GM21717 (cell line): ENCODE results near the gene RETN.

ENCODE experiments used
- ATAC-seq: cut with Tn5 transposase; IDR thresholded peaks from one replicate; pipeline ENCODE4 v1.9.1; 2021; ENCODE audit warnings: mild to moderate bottlenecking, moderate library complexity; ENCODE audit not compliant: unreplicated experiment

Gene RETN, protein sequence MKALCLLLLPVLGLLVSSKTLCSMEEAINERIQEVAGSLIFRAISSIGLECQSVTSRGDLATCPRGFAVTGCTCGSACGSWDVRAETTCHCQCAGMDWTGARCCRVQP

DNA sequence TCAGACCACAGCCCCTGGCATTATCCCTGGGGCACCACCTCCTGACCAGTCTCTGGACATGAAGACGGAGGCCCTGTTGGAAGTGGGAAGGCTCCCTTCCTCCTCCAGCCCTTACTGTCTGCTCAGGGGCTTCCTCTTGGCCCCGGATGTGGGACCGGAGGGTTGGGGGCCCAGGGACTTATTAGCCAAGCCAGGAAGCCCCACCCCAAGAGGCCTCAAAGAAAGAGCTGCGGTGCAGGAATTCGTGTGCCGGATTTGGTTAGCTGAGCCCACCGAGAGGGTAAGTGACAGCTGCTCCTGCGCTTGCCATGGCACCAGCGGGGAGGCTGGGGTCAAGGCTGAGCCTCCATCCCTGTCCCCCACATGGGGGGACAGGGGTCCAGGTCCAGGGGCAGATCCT is at the start of gene RETN:
TSS of gene RETN (plus strand) at position 208 of the 400 bp plus-strand sequence. CDS start 278 bp downstream, outside the sequence.
- ATAC-seq: no peak

DNA sequence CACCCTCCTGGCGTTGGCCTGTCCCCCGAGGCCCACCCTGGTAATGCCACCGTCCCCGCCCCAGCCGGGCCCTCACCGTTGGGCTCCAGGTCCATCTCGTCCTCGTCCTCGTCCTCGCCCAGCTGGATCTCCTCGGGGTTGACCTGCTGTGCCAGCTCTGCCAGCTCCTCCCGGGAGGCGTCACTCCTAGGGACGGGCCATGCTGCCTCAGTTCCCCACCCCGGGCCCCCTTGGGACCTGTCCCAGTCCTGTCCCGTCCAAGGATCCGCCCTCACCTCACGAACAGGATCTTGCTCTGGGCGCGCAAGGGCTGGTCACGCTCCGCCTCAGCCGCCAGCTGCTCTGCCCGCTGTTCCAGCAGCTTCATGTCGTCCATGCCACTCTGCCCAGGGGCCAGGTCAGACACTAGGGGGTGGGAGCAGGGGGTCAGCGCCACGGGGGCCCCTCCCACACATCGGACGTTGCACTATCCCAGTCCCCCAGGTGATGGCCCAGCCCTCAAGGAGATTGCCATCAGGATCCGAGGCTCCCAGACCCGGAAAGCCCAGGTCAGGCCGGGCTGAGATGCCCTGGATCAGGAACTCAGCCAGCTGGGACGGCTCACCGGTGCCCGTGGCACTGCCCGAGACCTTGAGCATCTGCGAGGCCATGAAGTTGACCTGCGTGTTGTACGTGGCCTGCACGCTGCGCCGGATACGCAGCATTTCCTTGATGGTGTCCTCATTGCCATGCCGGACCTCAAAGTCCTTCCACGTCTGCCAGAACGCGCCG is 49.0 kb upstream of the RETN start:
- no peak for ATAC-seq

DNA sequence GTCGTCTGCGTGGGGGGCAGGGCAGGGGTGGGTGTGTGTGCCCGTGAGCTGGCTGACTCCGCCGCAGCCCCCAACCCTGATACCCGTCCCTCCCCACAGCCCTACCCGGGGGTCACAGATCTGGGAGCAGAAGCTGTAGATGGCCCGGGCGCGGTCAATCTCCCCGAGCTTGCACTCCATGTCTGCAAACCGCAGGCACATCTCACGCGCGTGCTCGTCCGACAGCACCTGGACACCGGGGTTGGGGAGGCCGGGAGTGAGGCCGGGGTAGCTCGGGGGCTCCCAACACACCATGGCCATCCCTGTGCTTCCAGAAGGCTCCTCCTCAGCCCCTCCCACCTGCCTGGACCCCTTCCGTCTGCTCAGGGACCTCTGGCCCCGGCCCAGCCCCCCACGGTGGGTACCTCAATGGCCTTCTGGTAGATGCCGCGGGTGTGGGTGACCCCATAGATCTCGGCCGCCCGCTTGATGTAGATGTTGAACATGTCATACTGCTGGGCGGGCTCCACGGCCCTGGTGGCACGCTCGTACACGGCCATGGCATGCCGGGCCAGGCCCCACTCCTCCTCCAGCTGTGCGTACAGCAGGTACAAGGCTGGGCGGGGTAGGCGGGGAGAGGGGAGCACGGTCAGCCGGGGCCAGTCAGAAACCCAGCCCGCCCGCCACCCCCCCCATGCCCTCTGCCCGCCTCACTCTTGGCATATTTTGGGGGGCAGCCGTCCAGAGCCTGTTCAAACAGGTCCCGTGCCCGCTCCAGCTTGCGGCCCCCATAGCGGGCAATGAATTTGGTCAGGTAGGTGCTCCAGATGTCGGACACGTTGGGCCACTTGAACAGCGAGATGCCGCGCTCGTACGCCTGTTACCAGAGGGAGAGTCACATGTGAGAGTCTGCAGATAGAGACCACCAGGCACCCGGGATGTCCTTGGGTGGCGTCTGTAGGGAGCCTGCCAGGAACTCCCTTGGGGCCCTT is 48.1 kb upstream of the RETN start:
- no peak for ATAC-seq

DNA sequence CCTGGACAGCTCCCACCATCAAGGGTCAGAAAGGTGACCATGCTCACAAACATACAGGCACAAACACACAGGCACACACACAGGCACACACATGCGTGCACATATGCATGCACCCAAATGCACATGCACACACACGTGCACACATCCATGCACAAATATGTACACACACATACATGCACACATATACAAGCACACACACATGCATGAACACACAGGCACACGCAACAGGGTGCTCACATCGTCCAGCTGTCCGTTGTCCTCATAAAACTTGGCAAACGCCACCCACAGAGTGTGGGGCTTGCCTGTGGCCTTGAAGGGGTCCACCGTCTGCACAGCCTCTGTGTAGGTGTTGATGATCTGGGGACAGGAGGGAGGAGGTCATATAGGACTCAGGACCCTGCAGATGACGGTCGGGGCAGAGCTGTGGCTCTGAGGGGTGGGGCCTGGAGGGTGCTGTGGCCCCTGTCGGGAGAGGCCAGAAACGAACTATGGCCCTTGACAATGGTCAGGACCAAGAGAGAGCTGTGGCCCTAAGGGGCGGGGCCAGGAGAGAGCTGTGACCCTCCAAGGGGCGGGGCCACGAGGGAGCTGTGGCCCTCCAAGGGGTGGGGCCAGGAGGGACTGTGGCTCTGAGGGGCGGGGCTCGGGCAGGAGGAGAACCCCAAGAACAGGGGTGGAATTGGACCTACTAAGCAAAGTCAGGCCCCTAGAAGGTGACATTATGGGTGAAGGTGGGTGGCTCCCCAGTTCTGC is 45.7 kb upstream of the RETN start:
- ATAC-seq: no peak

DNA sequence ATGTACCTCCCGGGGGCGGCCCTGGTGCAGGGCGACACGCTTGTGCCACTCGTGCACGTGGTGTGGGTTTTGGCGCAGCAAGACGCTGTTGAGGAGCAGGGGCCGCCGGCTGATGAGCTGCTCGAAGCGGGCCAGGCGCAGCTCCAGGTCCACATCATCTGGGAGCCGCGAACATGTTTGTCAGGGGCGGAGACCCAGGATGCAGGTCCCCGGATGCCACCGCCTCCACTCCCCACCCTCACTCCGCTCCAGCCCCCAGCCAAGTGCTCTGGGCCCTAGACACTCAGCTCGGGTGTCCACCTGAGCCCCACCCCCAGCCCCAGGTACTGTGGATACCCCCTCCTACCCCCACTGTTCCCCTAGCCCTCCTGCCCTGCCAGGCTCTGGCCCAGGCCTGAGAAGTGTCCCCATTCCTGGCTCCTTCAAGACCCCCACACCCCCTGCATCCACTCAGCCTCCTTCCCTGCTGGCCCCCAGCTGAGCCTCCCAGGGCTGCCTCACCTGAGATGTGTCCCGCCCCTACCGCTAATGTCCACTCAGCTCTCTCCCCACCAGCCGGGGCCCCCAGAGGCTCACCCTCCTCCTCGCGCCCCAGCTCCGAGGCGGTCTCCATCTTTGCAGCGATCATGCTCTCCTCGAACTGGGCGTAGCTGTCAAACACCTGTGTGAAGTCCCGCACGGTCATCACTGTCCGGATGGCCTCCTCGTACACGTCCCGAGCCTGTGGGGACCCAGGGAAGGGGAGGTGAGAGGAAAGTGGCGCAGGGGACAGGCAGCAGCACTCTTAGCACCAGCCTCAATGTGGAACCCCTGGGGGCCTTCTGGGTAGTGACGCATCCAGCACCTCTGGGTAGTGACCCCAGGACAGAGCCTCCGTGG is 44.9 kb upstream of the RETN start:
- no peak for ATAC-seq

DNA sequence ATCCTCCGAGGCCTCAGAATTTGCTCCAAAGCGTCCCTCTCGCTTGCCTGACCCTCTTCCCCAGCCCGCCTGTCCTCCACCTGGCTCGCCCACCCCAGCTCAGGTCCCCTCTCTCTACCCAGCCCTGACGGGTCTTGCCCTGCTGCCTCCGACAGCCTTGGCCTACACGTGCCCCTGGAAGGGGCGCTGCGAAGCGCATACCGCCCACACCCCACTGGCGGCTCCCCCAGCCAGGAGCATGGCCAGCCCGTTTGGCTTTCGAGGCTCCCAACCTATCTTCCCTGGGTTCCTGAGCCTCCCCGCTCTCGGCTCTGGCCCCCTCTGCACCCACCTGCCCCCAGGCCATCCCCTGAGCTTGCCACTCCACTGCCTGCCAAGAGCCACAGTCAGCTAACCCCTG is 44.0 kb upstream of the RETN start:
- ATAC-seq: no peak

DNA sequence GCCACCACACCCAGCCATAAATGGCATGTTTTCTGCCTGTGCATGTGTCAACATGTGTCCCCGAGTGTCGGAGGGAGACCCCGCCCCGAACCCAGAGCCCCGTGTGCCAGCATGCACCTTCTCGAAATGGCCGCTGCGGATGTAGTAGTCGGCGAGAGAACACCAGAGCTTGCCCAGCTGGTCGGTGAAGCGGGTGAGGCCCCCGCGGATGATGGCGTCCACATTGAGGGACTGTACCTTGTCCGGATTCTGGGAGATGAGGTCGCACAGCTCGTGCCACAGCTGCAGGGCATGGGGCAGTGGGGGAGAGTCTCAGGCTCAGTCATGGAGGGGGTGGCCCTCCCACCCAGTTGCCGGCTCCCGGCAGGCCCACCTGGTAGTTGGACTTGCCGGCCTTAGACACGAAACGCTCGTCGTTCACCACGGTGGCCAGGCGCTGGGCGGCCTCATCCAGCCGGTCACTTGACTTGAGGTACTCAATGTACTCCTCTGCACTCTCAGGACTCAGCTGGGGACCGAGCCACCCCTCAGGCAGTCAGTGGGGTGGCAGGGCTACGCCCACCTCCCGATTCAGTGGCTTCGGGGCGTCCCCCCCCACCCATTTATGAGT is 43.0 kb upstream of the RETN start:
- ATAC-seq: no peak

DNA sequence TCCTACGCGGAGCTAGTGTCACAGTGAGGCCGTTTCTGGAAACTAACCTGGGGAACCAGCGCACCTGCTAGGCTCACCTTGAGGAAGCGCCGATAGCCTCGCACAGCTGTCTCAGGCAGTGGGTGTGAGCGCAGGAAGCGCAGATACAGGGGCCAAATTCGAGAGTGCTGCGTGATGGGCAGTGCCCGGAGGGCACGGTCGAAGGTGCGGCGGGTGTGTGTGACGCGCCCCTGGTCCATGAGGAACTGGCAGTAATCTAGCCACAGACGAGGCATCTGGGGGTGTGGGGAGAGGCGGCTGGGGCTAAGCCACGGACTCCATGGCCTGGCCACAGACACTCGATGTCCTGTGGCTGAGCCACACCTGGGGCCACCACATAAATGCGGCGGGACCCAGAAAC is 41.7 kb upstream of the RETN start:
- no peak for ATAC-seq

DNA sequence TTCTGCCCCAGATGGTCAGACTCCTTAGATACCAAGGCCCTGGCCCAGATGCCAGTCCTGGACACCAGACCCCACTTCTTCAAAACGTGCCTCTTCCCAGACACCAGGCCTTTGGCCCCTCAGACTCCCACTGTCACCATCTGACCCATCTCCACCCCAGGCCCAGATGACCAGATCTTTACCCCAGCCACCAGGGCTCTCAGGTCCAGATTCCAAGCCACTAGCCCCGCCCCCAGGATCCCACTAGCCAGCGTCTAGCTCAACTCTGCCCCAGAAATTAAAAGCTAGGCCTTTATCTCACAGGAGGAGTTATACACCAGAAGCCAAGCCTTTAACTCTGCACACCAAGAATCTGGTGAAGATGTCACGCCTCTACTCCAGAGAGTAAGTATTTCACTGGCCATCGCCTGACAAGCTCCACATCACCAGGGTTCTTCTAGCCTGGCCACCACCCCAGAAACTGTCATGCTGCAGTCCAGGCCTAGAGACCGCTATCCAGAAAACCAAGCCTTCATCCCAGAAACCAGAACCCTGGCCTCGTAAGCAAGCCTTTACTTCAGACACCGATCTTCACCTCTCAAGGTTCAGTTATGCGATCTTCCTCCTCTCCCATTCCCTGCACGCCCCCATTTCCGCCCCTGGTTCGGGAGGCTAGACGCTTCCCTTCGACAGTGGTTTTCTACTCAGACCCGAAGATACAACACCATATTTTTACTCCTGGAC is 40.1 kb upstream of the RETN start:
- ATAC-seq: no peak

DNA sequence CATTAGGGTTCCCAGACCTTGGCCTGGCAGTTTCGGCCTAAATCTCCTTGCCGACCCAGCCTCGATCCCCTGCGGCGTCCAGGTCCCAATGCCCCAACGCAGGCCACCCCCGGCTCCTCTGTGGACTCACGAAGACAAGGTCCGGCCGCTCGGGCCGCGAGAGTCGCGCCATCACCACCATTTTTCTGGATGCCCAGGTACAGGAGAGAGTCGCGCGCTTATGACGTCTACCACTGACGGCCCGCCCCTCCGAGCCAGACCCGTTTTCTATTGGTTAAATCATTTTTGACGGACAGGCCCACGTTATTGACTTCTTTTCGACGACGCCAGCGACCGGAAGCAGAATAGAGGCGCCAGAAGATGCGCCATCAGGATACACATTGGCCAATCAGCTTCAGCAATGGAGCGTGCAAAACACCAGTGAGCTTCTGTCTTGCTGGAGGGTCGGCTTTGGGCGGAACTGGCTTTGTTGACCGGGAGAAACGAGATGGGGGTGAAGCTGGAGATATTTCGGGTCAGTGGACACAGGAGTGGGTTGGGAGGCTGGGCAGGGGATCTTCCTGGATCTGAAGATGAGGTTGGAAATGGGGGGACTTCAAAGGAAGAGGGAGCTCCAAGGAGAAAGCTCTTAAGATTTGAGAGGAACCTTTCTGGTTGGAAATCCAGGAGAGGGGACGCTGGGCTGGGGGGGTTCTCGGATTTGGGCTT is 39.3 kb upstream of the RETN start, which contains the start of the genes PET100 and XAB2:
TSS of gene PET100 (plus strand) at position 447 of the 708 bp plus-strand sequence. CDS start at position 488, 41 bp downstream.
TSS of gene XAB2 (minus strand) at position 199 of the 708 bp plus-strand sequence. CDS start at position 181, 18 bp downstream.
- peak; percentile 70 for ATAC-seq

DNA sequence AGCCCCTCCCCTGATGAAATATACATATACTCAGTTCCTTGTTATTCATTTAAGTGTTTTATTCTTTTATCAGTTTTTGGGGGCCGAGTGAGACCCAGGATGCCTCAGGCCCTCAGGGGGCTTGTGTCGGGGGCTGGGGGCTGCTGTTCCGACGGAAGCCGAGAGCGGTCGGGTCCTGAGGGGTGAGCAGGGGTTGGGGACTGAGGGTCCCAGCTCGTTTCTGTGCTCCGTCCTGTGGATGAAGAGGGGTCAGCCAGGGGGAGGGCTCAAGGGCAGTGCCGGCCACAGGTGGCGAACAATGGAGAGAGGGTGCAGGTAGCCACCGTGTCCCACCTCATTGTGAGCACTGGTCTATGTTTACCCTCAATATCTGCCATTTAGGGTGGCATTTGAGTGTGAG is 37.3 kb upstream of the RETN start:
- no peak for ATAC-seq

DNA sequence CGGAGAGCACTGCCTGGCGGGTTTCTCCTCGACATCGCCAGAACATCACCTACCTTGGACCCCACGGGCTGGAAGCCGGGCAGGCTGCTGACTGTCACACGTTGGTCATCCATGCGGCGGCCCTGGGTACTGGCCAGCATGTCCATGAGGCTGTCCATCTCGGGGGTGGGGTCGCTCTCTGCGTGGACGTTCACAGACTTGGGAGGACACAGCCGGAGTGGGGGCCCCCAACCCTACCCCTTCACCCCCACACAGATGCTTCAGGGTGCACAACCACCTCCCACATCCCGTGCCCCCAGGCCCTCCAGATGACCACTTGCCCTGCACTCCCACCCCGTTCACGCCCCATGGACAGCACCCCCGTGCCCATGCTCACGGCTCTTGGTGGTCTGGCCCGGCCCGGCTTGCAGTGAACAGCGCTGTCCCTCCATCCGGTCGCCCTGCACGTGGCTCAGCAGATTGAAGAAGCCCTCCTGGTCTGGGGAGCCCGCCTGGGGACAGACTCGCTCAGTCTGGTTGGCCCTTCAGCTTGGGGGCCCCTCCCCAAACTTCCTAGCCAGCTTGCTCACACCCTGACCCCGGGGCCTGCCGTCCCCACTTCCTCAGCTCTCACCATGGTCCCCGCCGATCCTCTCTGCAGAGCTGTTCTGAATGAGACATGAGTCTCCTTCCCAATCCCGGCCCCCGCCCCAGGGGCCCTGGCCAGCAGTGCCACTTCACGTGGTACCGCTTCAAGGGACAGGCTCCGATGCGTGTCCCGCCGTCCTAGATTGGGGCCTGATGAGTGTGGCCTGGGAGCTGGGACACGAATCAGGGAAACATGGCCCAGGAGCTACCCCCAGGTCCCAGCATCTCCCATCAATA is 36.3 kb upstream of the RETN start:
- no peak for ATAC-seq

DNA sequence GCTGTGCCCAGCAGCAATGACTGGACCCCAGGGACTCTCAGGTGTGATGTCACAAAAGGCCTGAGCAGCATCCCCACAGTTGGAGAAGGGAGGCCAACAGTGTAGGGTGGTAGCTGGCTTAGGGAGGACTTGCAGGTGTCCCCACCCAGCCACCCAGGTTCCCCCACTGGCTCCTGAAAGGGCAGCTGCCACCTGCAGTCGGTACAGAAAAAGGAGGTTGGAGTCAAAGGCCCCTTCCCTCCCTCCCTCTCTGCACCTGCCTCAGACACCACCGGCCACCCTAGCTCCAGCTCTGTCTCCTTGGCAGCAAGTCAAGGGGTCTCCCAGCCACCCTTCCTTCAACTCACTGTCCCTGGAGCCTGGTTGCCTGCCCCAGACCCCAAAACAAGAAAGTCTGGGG is 35.2 kb upstream of the RETN start, which contains the start of gene PCP2:
TSS of gene PCP2 (minus strand) at position 22 of the 400 bp plus-strand sequence. CDS start 262 bp downstream, outside the sequence.
- ATAC-seq: no peak

DNA sequence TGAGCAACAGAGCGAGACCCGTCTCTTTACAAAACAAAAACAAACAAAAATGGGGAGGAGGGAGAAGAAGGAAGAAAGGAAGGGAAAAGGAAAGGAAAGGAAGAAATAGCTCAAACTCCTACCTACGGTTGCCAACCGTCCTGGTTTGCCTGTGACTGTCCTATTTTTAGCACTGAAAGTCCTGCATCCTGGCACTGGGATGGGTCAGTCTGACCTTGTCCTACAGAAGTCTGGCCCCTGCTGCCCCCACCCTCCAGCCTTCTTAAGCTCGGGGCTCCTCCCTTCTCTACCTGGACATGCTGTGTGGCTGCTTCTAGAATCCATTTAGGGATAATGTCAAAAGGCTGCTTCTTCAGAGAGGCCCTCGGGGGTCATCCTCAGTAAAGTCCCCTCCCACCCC is 33.2 kb upstream of the RETN start:
- no peak for ATAC-seq

DNA sequence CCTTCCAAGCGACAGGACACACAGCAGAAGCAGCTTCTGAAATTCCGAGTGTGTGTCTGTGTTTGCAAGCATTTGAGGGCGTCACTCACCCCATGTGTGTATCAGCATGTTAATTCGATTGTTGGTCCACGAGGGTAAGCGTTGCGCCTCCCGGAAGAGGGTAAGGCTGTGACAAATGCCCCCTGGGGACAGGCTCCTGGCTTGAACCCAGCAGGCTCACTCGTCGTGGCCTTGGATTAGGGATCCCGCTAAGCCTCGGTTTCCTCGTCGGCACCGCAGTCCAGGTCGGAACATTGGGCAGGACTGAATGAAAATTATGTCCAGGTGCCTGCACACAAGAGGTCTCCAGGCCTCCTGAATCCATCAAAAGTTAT is 32.5 kb upstream of the RETN start:
- no peak for ATAC-seq

DNA sequence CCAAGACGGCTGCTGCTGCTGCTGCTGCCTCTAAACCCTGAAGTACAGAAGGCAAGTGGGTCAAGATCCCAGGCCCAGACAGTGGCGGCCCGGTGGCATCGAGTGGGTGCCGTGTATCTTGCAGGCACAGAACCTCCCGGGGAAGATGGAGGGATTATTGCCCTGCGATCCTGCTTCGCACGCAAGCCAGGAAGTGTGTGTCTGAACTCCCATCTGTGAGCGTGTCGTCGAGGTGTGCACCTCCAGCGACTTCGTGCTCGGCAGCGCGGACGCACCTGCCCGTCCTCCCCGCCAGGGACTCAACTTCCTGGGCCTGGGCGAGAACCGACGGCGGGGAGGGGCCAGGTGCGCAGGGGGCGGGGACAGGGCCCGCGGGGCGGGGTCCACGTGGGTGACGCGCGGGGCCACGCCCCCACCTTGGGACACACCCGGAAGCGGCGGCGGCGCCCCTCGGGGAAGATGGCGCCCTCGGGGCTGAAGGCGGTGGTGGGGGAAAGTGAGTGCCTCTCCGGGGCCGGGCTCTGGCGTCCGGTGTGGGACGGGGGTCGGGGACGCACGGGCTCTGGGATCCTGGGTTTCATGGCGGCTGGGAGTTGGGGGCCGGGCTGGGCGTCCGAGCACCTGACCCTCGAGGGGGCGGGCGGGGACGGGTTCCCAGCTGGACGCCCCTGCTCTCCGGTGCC is 32.0 kb upstream of the RETN start, which contains the start of gene STXBP2:
TSS of gene STXBP2 (plus strand) at position 420 of the 683 bp plus-strand sequence. CDS start at position 460, 40 bp downstream.
- no peak for ATAC-seq
